ENCODE results near the gene PTPRM. TPM values are rescaled to one million over a fixed set of nuclear protein-coding genes. Genes with fewer than 3 reads are reported as not detected.

Gene PTPRM
- polyA plus RNA-seq, 2 of the 4 experiments (the other 2 are of a cell fraction) = 44.5 to 199 TPM

DNA sequence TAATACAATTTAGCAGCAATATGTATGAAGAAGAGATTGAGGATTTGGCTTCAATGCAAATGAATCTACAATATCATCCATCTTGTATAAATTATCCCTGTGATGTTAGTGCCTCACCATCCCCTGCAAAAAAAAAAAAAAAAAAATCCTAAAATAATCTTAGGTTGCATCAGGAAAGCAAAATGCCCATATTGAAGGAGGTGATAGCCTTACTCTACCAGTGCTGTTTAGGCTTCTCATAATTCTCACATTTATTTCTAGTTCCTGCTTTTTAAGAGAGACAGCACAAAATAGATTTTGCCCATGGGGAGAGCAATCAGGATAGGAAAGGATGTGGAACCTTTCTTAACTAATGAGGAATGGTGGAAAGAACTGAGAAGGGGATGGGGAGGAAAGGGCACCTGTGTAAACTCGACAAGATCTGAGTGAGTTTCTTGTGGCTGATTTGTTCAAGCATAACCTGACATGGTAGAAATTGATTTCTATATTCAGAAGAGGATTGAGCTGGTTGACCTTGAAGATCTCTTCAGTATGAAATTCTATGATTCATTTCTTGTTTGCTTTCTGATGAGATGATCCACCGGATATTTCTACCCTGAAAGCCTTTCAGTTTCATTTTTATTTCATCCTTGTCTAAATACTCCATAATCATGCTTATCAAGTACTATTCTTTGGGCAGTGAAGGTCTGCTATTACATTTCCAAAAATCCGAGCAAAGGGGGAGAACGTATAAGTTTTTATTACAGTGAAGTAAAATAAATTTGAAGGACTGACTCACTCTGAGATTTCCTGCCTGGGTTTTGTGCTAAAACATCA is 391.2 kb downstream of the PTPRM start:
- POLR2A ChIA-PET = no interaction called here
- H3K9me3 ChIP-seq = no peaks in the 10 kb centered on the region
- FAIRE-seq (no peak), ATAC-seq (peak; percentile 28 to 43; a peak in 3 of 6 replicates), DNase-seq (ENCODE audit: low read depth in 1 of 2, low spot score in 1 of 2) (no peak)
- H3K27ac ChIP-seq = peak overlapping the region; percentile 92 to 93
- peaks cover 77% of the 10 kb centered on the region for H3K4me1 ChIP-seq
- H3K4me3 ChIP-seq = peak overlapping the region; percentile 24; the same call in 2 of the 3 replicates
- CTCF ChIA-PET = interaction anchor here (0.6 to 2.3 kb wide), 3 partner anchors 24 to 401 kb away, joined by 3 to 6 read pairs (median 4); partner anchors contain the start of gene PTPRM
- WGBS (ENCODE audit: missing lambda C conversion rate) = 0% methylated on average over 4 of the region's 4 CpGs
- H3K4me2 ChIP-seq = peak overlapping the region; percentile 94
- TF ChIP-seq FOSL2 (IDR thresholded peaks at IDR 0.05) (peak; percentile 15; the same call in 1 of the 2 replicates), FOSL2 (CRISPR knock-in tag; IDR thresholded peaks at IDR 0.05) (peak; percentile 56), CEBPB (IDR thresholded peaks at IDR 0.05) (no peak), EHF (CRISPR knock-in tag; IDR thresholded peaks at IDR 0.05) (no peak), ZNF302 (CRISPR knock-in tag; IDR thresholded peaks at IDR 0.05) (no peak), BHLHE40 (IDR thresholded peaks at IDR 0.05; ENCODE audit: low read depth, low read length) (no peak)
- TF ChIP-seq, protein P1, sequence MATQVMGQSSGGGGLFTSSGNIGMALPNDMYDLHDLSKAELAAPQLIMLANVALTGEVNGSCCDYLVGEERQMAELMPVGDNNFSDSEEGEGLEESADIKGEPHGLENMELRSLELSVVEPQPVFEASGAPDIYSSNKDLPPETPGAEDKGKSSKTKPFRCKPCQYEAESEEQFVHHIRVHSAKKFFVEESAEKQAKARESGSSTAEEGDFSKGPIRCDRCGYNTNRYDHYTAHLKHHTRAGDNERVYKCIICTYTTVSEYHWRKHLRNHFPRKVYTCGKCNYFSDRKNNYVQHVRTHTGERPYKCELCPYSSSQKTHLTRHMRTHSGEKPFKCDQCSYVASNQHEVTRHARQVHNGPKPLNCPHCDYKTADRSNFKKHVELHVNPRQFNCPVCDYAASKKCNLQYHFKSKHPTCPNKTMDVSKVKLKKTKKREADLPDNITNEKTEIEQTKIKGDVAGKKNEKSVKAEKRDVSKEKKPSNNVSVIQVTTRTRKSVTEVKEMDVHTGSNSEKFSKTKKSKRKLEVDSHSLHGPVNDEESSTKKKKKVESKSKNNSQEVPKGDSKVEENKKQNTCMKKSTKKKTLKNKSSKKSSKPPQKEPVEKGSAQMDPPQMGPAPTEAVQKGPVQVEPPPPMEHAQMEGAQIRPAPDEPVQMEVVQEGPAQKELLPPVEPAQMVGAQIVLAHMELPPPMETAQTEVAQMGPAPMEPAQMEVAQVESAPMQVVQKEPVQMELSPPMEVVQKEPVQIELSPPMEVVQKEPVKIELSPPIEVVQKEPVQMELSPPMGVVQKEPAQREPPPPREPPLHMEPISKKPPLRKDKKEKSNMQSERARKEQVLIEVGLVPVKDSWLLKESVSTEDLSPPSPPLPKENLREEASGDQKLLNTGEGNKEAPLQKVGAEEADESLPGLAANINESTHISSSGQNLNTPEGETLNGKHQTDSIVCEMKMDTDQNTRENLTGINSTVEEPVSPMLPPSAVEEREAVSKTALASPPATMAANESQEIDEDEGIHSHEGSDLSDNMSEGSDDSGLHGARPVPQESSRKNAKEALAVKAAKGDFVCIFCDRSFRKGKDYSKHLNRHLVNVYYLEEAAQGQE (IDR thresholded peaks at IDR 0.05) = no peak
- TF ChIP-seq, protein P2, sequence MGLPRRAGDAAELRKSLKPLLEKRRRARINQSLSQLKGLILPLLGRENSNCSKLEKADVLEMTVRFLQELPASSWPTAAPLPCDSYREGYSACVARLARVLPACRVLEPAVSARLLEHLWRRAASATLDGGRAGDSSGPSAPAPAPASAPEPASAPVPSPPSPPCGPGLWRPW (IDR thresholded peaks at IDR 0.05) = no peak

DNA sequence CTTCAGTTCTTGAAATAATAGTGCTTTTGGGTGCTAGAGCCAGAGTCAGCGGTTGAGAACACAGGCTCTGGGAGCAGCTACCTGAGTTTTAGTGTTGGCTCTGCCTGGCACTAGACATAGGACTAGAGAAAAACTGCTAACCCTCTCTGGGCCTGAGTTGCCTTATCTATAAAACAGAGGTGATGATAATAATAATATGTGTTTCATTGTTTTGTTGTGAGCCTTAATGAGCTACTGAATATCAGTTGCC is 391.7 kb downstream of the PTPRM start:
- Histone ChIP-seq H3K4me1 (peaks cover 81% of the 10 kb centered on the region), H3K27ac (peak overlapping the region; percentile 92 to 93), H3K4me3 (peak overlapping the region; percentile 24; the same call in 2 of the 3 replicates), H3K4me2 (peak overlapping the region; percentile 94), H3K9me3 (no peaks in the 10 kb centered on the region)
- ATAC-seq (peak in 1 of 2 experiments; percentile 19; a peak in 1 of 6 replicates), FAIRE-seq (no peak), DNase-seq (ENCODE audit: low read depth in 1 of 2, low spot score in 1 of 2) (no peak)
- WGBS (ENCODE audit: missing lambda C conversion rate) = 0% methylated on average over 1 of the region's 1 CpG
- ChIA-PET CTCF (interaction anchor here (0.6 to 2.3 kb wide), 3 partner anchors 23 to 401 kb away, joined by 3 to 6 read pairs (median 4); partner anchors contain the start of gene PTPRM), POLR2A (no interaction called here)
- TF ChIP-seq CHD2 (IDR thresholded peaks at IDR 0.05; ENCODE audit: low read length, partially characterized antibody) = no peak
- TF ChIP-seq NPAS2 (CRISPR knock-in tag; IDR thresholded peaks at IDR 0.05; ENCODE audit: borderline replicate concordance) = no peak
- no peak for TF ChIP-seq FOXS1 (CRISPR knock-in tag; IDR thresholded peaks at IDR 0.05)
- no peak for TF ChIP-seq BHLHE40 (IDR thresholded peaks at IDR 0.05; ENCODE audit: low read depth, low read length)
- TF ChIP-seq HOXB13 (CRISPR knock-in tag; IDR thresholded peaks at IDR 0.05; ENCODE audit: low read depth) = no peak
- no peak for TF ChIP-seq RAD21 (conservative IDR thresholded peaks at IDR 0.05 in 1 of 2, IDR thresholded peaks at IDR 0.05 in 1 of 2)
- TF ChIP-seq MAFK (IDR thresholded peaks at IDR 0.05; ENCODE audit: partially characterized antibody) = no peak
- TF ChIP-seq KDM5A (IDR thresholded peaks at IDR 0.05) = no peak
- no peak for TF ChIP-seq POLR2AphosphoS2 (conservative IDR thresholded peaks at IDR 0.05; ENCODE audit: low read length)
- no peak for TF ChIP-seq HDAC2 (IDR thresholded peaks at IDR 0.05)
- TF ChIP-seq EHMT2 (IDR thresholded peaks at IDR 0.05; ENCODE audit: low read depth) = no peak
- TF ChIP-seq, protein P3, sequence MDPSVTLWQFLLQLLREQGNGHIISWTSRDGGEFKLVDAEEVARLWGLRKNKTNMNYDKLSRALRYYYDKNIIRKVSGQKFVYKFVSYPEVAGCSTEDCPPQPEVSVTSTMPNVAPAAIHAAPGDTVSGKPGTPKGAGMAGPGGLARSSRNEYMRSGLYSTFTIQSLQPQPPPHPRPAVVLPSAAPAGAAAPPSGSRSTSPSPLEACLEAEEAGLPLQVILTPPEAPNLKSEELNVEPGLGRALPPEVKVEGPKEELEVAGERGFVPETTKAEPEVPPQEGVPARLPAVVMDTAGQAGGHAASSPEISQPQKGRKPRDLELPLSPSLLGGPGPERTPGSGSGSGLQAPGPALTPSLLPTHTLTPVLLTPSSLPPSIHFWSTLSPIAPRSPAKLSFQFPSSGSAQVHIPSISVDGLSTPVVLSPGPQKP (IDR thresholded peaks at IDR 0.05; ENCODE audit: low read depth, low read length) = no peak
- TF ChIP-seq ZC3H11A (IDR thresholded peaks at IDR 0.05) = no peak
- TF ChIP-seq, protein P4, sequence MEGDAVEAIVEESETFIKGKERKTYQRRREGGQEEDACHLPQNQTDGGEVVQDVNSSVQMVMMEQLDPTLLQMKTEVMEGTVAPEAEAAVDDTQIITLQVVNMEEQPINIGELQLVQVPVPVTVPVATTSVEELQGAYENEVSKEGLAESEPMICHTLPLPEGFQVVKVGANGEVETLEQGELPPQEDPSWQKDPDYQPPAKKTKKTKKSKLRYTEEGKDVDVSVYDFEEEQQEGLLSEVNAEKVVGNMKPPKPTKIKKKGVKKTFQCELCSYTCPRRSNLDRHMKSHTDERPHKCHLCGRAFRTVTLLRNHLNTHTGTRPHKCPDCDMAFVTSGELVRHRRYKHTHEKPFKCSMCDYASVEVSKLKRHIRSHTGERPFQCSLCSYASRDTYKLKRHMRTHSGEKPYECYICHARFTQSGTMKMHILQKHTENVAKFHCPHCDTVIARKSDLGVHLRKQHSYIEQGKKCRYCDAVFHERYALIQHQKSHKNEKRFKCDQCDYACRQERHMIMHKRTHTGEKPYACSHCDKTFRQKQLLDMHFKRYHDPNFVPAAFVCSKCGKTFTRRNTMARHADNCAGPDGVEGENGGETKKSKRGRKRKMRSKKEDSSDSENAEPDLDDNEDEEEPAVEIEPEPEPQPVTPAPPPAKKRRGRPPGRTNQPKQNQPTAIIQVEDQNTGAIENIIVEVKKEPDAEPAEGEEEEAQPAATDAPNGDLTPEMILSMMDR (IDR thresholded peaks at IDR 0.05) = no peak
- TF ChIP-seq MYC (IDR thresholded peaks at IDR 0.05; ENCODE audit: borderline replicate concordance, low read length) = no peak
- TF ChIP-seq RCOR1 (IDR thresholded peaks at IDR 0.05; ENCODE audit: low read depth, low read length) = no peak
- TF ChIP-seq, protein P1 (IDR thresholded peaks at IDR 0.05) = no peak
- TF ChIP-seq HOXB5 (CRISPR knock-in tag; IDR thresholded peaks at IDR 0.05) = no peak
- TF ChIP-seq ZSCAN20 (CRISPR knock-in tag; IDR thresholded peaks at IDR 0.05) = no peak
